Neural crest cell (in vitro differentiated cells): ENCODE measurements around the gene BPIFB6. TPM values are rescaled to one million over a fixed set of nuclear protein-coding genes. Genes with fewer than 3 reads are reported as not detected.

ENCODE experiments used
- DNase-seq: peaks from one replicate; pipeline ENCODE4 v3.0.0; 2021; ENCODE audit warnings: low read depth, mixed read lengths, low spot score
- H3K27ac Mint-ChIP-seq: one replicate; pipeline ENCODE4 v1.8.0; 2021; ENCODE audit warnings: mild to moderate bottlenecking, mixed read lengths; ENCODE audit not compliant: unreplicated experiment
- H3K27me3 Mint-ChIP-seq: 2 replicates; pipeline ENCODE4 v1.8.0; 2021; ENCODE audit warnings: low read depth, mild to moderate bottlenecking, mixed read lengths
- H3K36me3 Mint-ChIP-seq: 2 replicates; pipeline ENCODE4 v1.8.0; 2021; ENCODE audit warnings: low read depth, mild to moderate bottlenecking, mixed read lengths
- H3K4me1 Mint-ChIP-seq: 2 replicates; pipeline ENCODE4 v1.8.0; 2021; ENCODE audit warnings: mixed read lengths
- H3K4me3 Mint-ChIP-seq: one replicate; pipeline ENCODE4 v1.8.0; 2021; ENCODE audit warnings: mild to moderate bottlenecking, mixed read lengths
- H3K9me3 Mint-ChIP-seq: 2 replicates; pipeline ENCODE4 v1.8.0; 2021; ENCODE audit warnings: mixed read lengths
- CTCF ChIP-seq: fragments of 200-600 bp; sonication (generic); conservative IDR thresholded peaks from 2 replicates; pipeline ENCODE4 v1.5.0; 2021; ENCODE audit warnings: antibody characterized with exemption, mild to moderate bottlenecking
- total RNA-seq: library from RNA; stranded (reverse); gene quantifications from 2 replicates; pipeline ENCODE4 v1.2.1, GENCODE V29; 2021

Gene BPIFB6
- total RNA-seq, 1 donor from 2014 or later = not detected

DNA sequence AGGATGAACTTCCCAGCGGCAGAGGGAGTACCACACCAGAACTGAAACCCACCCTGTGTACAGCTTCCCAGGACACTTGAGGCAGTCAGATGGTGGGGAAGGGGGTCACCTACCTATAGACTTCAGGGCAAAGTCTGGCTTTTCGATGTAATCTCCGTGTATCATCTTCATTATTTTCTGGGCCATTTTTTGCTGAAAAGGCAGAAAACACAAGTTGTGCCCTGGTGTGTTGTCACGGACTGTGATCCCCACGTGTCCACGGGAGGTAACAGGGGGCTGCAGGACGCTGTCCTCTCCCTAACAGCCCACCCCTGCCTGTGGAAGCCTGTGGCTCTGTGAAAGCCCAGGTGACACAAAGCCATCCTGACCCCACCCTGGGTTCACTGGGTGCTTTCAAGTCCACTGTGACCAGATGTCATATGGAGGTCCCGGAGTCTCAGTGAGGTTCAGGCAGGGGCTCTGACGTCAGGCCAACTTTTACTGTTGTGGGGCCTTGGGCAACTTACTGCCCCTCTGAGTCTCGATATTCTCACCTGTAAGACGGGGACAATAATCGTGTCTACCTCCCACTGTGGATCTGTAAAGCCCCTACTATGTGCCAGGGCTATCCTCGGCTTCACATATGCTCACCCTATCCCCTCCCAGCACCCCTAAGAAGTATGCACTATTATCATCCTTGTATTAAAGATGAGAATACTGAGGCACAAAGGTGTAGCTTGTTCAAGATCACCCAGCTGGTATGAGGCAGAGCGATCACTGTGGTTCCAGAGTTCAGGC is 41.8 kb upstream of the BPIFB6 start:
- H3K27ac Mint-ChIP-seq = no peak overlapping the region
- H3K4me1 Mint-ChIP-seq = peaks cover 4% of the 10 kb centered on the region
- no peak for TF ChIP-seq CTCF
- no peaks in the 10 kb centered on the region for H3K27me3 Mint-ChIP-seq
- H3K4me3 Mint-ChIP-seq = no peak overlapping the region
- DNase-seq = no peak
- no peaks in the 10 kb centered on the region for H3K9me3 Mint-ChIP-seq
- peaks cover under 1% of the 10 kb centered on the region for H3K36me3 Mint-ChIP-seq

DNA sequence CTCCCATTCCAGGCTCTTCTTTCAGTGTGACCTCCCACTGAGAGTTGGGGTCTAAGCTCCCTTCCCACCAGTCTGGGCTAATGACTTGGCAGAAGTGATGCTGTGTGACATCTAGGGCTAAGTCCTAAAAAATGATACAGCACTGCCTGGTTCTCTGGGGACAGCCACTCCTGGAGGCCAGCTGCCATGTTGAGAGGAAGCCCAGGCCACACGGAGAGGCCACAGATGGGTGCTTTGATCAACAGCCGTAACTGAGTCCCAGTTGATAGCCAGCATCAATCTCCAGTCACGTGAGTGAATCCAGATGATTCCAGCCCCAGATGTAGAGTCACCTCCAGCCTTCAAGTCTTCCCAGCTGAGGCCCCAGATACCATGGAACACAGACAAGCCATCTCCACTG is 41.0 kb upstream of the BPIFB6 start:
- Mint-ChIP-seq H3K4me1 (peaks cover 4% of the 10 kb centered on the region), H3K27me3 (no peaks in the 10 kb centered on the region), H3K27ac (no peak overlapping the region), H3K36me3 (peaks cover 3% of the 10 kb centered on the region), H3K4me3 (no peak overlapping the region), H3K9me3 (peaks cover 5% of the 10 kb centered on the region)
- no peak for TF ChIP-seq CTCF
- DNase-seq = no peak

GRCh38 chr20:32991383-32991782 is 40.1 kb upstream of the BPIFB6 start:
- Mint-ChIP-seq H3K27ac (no peak overlapping the region), H3K4me3 (no peak overlapping the region), H3K27me3 (no peaks in the 10 kb centered on the region), H3K36me3 (peaks cover 5% of the 10 kb centered on the region), H3K4me1 (peaks cover 4% of the 10 kb centered on the region), H3K9me3 (peaks cover 12% of the 10 kb centered on the region)
- TF ChIP-seq CTCF = no peak
- no peak for DNase-seq

GRCh38 chr20:32991792-32992641 is 39.4 kb upstream of the BPIFB6 start:
- no peak for TF ChIP-seq CTCF
- peaks cover 17% of the 10 kb centered on the region for H3K9me3 Mint-ChIP-seq
- peaks cover 4% of the 10 kb centered on the region for H3K4me1 Mint-ChIP-seq
- no peak overlapping the region for H3K27ac Mint-ChIP-seq
- H3K27me3 Mint-ChIP-seq = peaks cover 3% of the 10 kb centered on the region
- no peak overlapping the region for H3K4me3 Mint-ChIP-seq
- DNase-seq = no peak
- peaks cover 5% of the 10 kb centered on the region for H3K36me3 Mint-ChIP-seq

- H3K4me3 Mint-ChIP-seq = no peak overlapping the region
- H3K27ac Mint-ChIP-seq = no peak overlapping the region
- H3K9me3 Mint-ChIP-seq = peaks cover 17% of the 10 kb centered on the region
- DNase-seq = no peak
- peaks cover 5% of the 10 kb centered on the region for H3K36me3 Mint-ChIP-seq
- peaks cover 3% of the 10 kb centered on the region for H3K27me3 Mint-ChIP-seq
- no peaks in the 10 kb centered on the region for H3K4me1 Mint-ChIP-seq
- no peak for TF ChIP-seq CTCF
Observed at GRCh38 chr20:32993496-32994050, 37.9 kb upstream of the BPIFB6 start.
